GM12892 (cell line): ENCODE measurements around the gene NISCH.

ENCODE experiments used
- POLR2A ChIP-seq: IDR thresholded peaks from 2 replicates; pipeline ENCODE4 v1.6.1; 2011; ENCODE audit warnings: low read depth, low read length, control low read depth
- POLR2AphosphoS5 ChIP-seq: IDR thresholded peaks from 2 replicates; pipeline ENCODE4 v1.6.1; 2011; ENCODE audit warnings: low read depth, low read length, control low read depth

GRCh38 chr3:52429031-52429430, 26.4 kb upstream of the NISCH start:
- TF ChIP-seq POLR2AphosphoS5 (no peak), POLR2A (no peak)
